H9 (cell line): ENCODE measurements around the gene TMEM87A. TPM values are rescaled to one million over a fixed set of nuclear protein-coding genes. Genes with fewer than 3 reads are reported as not detected.

Experiments used
- DNase-seq: peaks from one replicate; pipeline ENCODE4 v3.0.0-alpha.2; 2017
- H2AFZ ChIP-seq: one replicate; pipeline ENCODE4 v1.6.1; 2013; ENCODE audit warnings: mild to moderate bottlenecking, low read length, control low read depth, moderate library complexity
- H2AK5ac ChIP-seq: 2 replicates; pipeline ENCODE4 v1.6.1; 2013; ENCODE audit warnings: low read length, control low read depth, mixed read lengths; ENCODE audit not compliant: insufficient read length
- H2BK120ac ChIP-seq: one replicate; pipeline ENCODE4 v1.6.1; 2013; ENCODE audit warnings: low read depth, mild to moderate bottlenecking, low read length, control low read depth, inconsistent platforms; ENCODE audit not compliant: poor library complexity, severe bottlenecking
- H2BK12ac ChIP-seq: 2 replicates; pipeline ENCODE4 v1.6.1; 2013; ENCODE audit warnings: low read length, control low read depth, mixed read lengths, low read depth; ENCODE audit not compliant: insufficient read length
- H2BK15ac ChIP-seq: 2 replicates; pipeline ENCODE4 v1.6.1; 2013; ENCODE audit warnings: low read depth, low read length, control low read depth
- H2BK20ac ChIP-seq: one replicate; pipeline ENCODE4 v1.6.1; 2013; ENCODE audit warnings: low read depth, mild to moderate bottlenecking, low read length, control low read depth, inconsistent platforms; ENCODE audit not compliant: poor library complexity, severe bottlenecking
- H2BK5ac ChIP-seq: 2 replicates; pipeline ENCODE4 v1.6.1; 2013; ENCODE audit warnings: low read length, control low read depth, mixed read lengths; ENCODE audit not compliant: insufficient read length
- H3K14ac ChIP-seq: 2 replicates; pipeline ENCODE4 v1.6.1; 2013; ENCODE audit warnings: low read length, control low read depth; ENCODE audit not compliant: insufficient read depth
- H3K18ac ChIP-seq: 2 replicates; pipeline ENCODE4 v1.6.1; 2013; ENCODE audit warnings: low read depth, mild to moderate bottlenecking, mixed read lengths, low read length, control low read depth; ENCODE audit not compliant: insufficient read length
- H3K23ac ChIP-seq: 2 replicates; pipeline ENCODE4 v1.6.1; 2013; ENCODE audit warnings: low read length, control low read depth, mixed read lengths, low read depth; ENCODE audit not compliant: insufficient read length
- H3K23me2 ChIP-seq: 2 replicates; pipeline ENCODE4 v1.6.1; 2013; ENCODE audit warnings: low read depth, mild to moderate bottlenecking, mixed read lengths, low read length, control low read depth; ENCODE audit not compliant: insufficient read length, poor library complexity, severe bottlenecking
- H3K27ac ChIP-seq: 2 replicates; pipeline ENCODE4 v1.5.1; 2013; ENCODE audit warnings: low read length, control low read depth, mixed read lengths, low read depth; ENCODE audit not compliant: insufficient read length
- H3K27me3 ChIP-seq: 2 replicates; pipeline ENCODE4 v1.6.1; 2013; ENCODE audit warnings: low read length, control low read depth, inconsistent platforms; ENCODE audit not compliant: insufficient read depth
- H3K4ac ChIP-seq: 2 replicates; pipeline ENCODE4 v1.6.1; 2013; ENCODE audit warnings: low read depth, mild to moderate bottlenecking, control low read depth, inconsistent platforms, low read length, moderate library complexity
- H3K4me1 ChIP-seq: 2 replicates; pipeline ENCODE4 v1.6.1; 2013; ENCODE audit warnings: low read length, control low read depth, inconsistent platforms; ENCODE audit not compliant: insufficient read depth
- H3K4me2 ChIP-seq: 2 replicates; pipeline ENCODE4 v1.6.1; 2013; ENCODE audit warnings: low read length, control low read depth, mixed read lengths; ENCODE audit not compliant: insufficient read length, insufficient read depth
- H3K56ac ChIP-seq: 2 replicates; pipeline ENCODE4 v1.6.1; 2013; ENCODE audit warnings: low read depth, mild to moderate bottlenecking, mixed read lengths, low read length, control low read depth; ENCODE audit not compliant: insufficient read length
- H3K79me1 ChIP-seq: 2 replicates; pipeline ENCODE4 v1.6.1; 2013; ENCODE audit warnings: low read depth, mild to moderate bottlenecking, moderate library complexity, low read length, control low read depth, inconsistent platforms; ENCODE audit not compliant: insufficient read depth, poor library complexity, severe bottlenecking
- H3K79me2 ChIP-seq: 2 replicates; pipeline ENCODE4 v1.6.1; 2013; ENCODE audit warnings: low read length, control low read depth, inconsistent platforms; ENCODE audit not compliant: insufficient read depth
- H3K9ac ChIP-seq: 2 replicates; pipeline ENCODE4 v1.6.1; 2013; ENCODE audit warnings: low read length, control low read depth, mixed read lengths; ENCODE audit not compliant: insufficient read length; ENCODE audit errors: extremely low read depth
- H3K9me3 ChIP-seq: one replicate; pipeline ENCODE4 v1.6.1; 2013; ENCODE audit warnings: low read depth, low read length, inconsistent platforms; ENCODE audit not compliant: control insufficient read depth
- H3T11ph ChIP-seq: one replicate; pipeline ENCODE4 v1.6.1; 2013; ENCODE audit warnings: mild to moderate bottlenecking, low read length, control low read depth, inconsistent platforms
- H4K20me1 ChIP-seq: one replicate; pipeline ENCODE4 v1.6.1; 2013; ENCODE audit not compliant: control insufficient read depth, insufficient read length, insufficient read depth
- H4K5ac ChIP-seq: 2 replicates; pipeline ENCODE4 v1.6.1; 2013; ENCODE audit warnings: low read depth, mild to moderate bottlenecking, mixed read lengths, low read length, control low read depth; ENCODE audit not compliant: insufficient read length
- H4K8ac ChIP-seq: replicated peaks from 2 replicates; pipeline ENCODE4 v1.6.1; 2013; ENCODE audit warnings: low read length, control low read depth, mixed read lengths, low read depth; ENCODE audit not compliant: insufficient read length
- H4K91ac ChIP-seq: 2 replicates; pipeline ENCODE4 v1.6.1; 2013; ENCODE audit warnings: low read depth, mild to moderate bottlenecking, moderate library complexity, mixed read lengths, low read length, control low read depth; ENCODE audit not compliant: insufficient read length
- H3K27ac Mint-ChIP-seq, 3 experiments: 2 replicates in 2 of 3; 3 replicates in 1 of 3; pipeline ENCODE4 v1.8.0; 2020 to 2021; ENCODE audit warnings: mixed read lengths in 3 of 3, mild to moderate bottlenecking in 1 of 3, moderate library complexity in 1 of 3
- H3K27me3 Mint-ChIP-seq: 2 replicates; pipeline ENCODE4 v1.8.0; 2021; ENCODE audit warnings: low read depth, mild to moderate bottlenecking, moderate library complexity, mixed read lengths
- H3K36me3 Mint-ChIP-seq, 3 experiments: 2 replicates in 2 of 3; 3 replicates in 1 of 3; pipeline ENCODE4 v1.8.0; 2020 to 2021; ENCODE audit warnings: low read depth in 3 of 3, mixed read lengths in 3 of 3; ENCODE audit not compliant: insufficient read depth in 1 of 3
- H3K4me1 Mint-ChIP-seq, 2 experiments: 2 replicates each; pipeline ENCODE4 v1.8.0; 2020; ENCODE audit warnings: mixed read lengths in 2 of 2
- H3K4me3 Mint-ChIP-seq, 2 experiments: 2 replicates in 1 of 2; 3 replicates in 1 of 2; pipeline ENCODE4 v1.8.0; 2020 to 2021; ENCODE audit warnings: mild to moderate bottlenecking in 2 of 2, mixed read lengths in 2 of 2, moderate library complexity in 1 of 2
- H3K9me3 Mint-ChIP-seq, 2 experiments: 2 replicates in 1 of 2; 3 replicates in 1 of 2; pipeline ENCODE4 v1.8.0; 2020; ENCODE audit warnings: mild to moderate bottlenecking in 2 of 2, mixed read lengths in 2 of 2, moderate library complexity in 1 of 2
- CTCF ChIP-seq: fragments of 200-600 bp; sonication (generic); conservative IDR thresholded peaks from 3 replicates; pipeline ENCODE4 v1.8.0; 2021; ENCODE audit warnings: antibody characterized with exemption, mild to moderate bottlenecking
- WGBS: extraction: QIAGEN DNeasy Blood & Tissue Kit; methylation state at CpG from one replicate; pipeline ENCODE4 v1.1.7; 2013; ENCODE audit warnings: missing lambda C conversion rate, low lambda C conversion rate, mixed read lengths; ENCODE audit not compliant: insufficient read length; ENCODE audit errors: extremely low coverage; 5-methylcytosine and 5-hydroxymethylcytosine counted together
- total RNA-seq: library from RNA; stranded (reverse); gene quantifications from 2 replicates; pipeline ENCODE4 v1.2.1, GENCODE V29; 2021

The TMEM87A gene
- total RNA-seq, 1 experiment from 2014 or later = 46.7 TPM

GRCh38 chr15:42171795-42172194 lies 101.4 kb downstream of the TMEM87A start:
- no peak overlapping the region for H3K9ac ChIP-seq
- no peak overlapping the region for H3K56ac ChIP-seq
- no peaks in the 10 kb centered on the region for H4K20me1 ChIP-seq
- H3T11ph ChIP-seq = no peak overlapping the region
- no peaks in the 10 kb centered on the region for H3K23me2 ChIP-seq
- H3K79me2 ChIP-seq = no peaks in the 10 kb centered on the region
- no peaks in the 10 kb centered on the region for H3K4me1 ChIP-seq
- no peak overlapping the region for H3K18ac ChIP-seq
- H4K91ac ChIP-seq = no peak overlapping the region
- no peak overlapping the region for H2BK12ac ChIP-seq
- Mint-ChIP-seq H3K4me3 (no peak overlapping the region), H3K36me3 (peaks cover 8 to 60% (median 56%) of the 10 kb centered on the region in 3 experiments; a peak in 5 of 7 replicates), H3K27me3 (no peaks in the 10 kb centered on the region), H3K27ac (no peak overlapping the region), H3K4me1 (no peaks in the 10 kb centered on the region), H3K9me3 (no peaks in the 10 kb centered on the region)
- no peaks in the 10 kb centered on the region for H3K9me3 ChIP-seq
- H2AK5ac ChIP-seq = no peak overlapping the region
- no peak for TF ChIP-seq CTCF
- no peak overlapping the region for H3K14ac ChIP-seq
- H4K5ac ChIP-seq = no peak overlapping the region
- no peak overlapping the region for H4K8ac ChIP-seq
- no peak overlapping the region for H2AFZ ChIP-seq
- no peak overlapping the region for H3K27ac ChIP-seq
- no peak overlapping the region for H3K4ac ChIP-seq
- H2BK15ac ChIP-seq = no peak overlapping the region
- no peaks in the 10 kb centered on the region for H3K27me3 ChIP-seq
- no peaks in the 10 kb centered on the region for H3K79me1 ChIP-seq
- no peak overlapping the region for H3K4me2 ChIP-seq
- no peak overlapping the region for H3K23ac ChIP-seq
- no peak overlapping the region for H2BK120ac ChIP-seq
- no peak for DNase-seq
- WGBS = no CpG with 5 or more reads among the region's 1 CpG
- H2BK20ac ChIP-seq = no peak overlapping the region
- H2BK5ac ChIP-seq = no peak overlapping the region
